WTC11 (cell line): Measurements from ENCODE around the gene FLYWCH2. TPM values are rescaled to one million over a fixed set of nuclear protein-coding genes. Genes with fewer than 3 reads are reported as not detected.

Experiments
- ATAC-seq: fragments of 200-7000 bp; cut with Tn5 transposase; 2 replicates; pipeline ENCODE4 v1.10.0; 2021; ENCODE audit warnings: mild to moderate bottlenecking, moderate library complexity
- CTCF ChIA-PET: fragments of 300-600 bp; sonication (Branson Sonifier 250); formaldehyde crosslinking; loops from one replicate; lab custom pipeline; 2021; ENCODE audit warnings: antibody characterized with exemption; lab: Charles Lee
- POLR2A ChIA-PET: fragments of 350-600 bp; sonication (Branson Sonifier 250); formaldehyde crosslinking; loops from one replicate; lab custom pipeline; 2021; ENCODE audit warnings: antibody characterized with exemption; lab: Charles Lee
- DNase-seq: peaks from one replicate; pipeline ENCODE4 v3.0.0; 2021; ENCODE audit warnings: low spot score
- H3K27ac Mint-ChIP-seq: 2 replicates; pipeline ENCODE4 v1.8.0; 2021; ENCODE audit warnings: mixed read lengths
- H3K27me3 Mint-ChIP-seq: 2 replicates; pipeline ENCODE4 v1.8.0; 2021; ENCODE audit warnings: low read depth, mild to moderate bottlenecking, moderate library complexity, mixed read lengths
- H3K36me3 Mint-ChIP-seq: 2 replicates; pipeline ENCODE4 v1.8.0; 2021; ENCODE audit warnings: mixed read lengths
- H3K4me1 Mint-ChIP-seq: 2 replicates; pipeline ENCODE4 v1.8.0; 2022; ENCODE audit warnings: mixed read lengths
- H3K4me3 Mint-ChIP-seq: 2 replicates; pipeline ENCODE4 v1.8.0; 2021; ENCODE audit warnings: mild to moderate bottlenecking, moderate library complexity, mixed read lengths
- H3K9me3 Mint-ChIP-seq: 2 replicates; pipeline ENCODE4 v1.8.0; 2021; ENCODE audit warnings: mixed read lengths
- ETV6 ChIP-seq: sonication (generic); formaldehyde crosslinking; IDR thresholded peaks from 2 replicates; pipeline ENCODE4 v1.8.1; 2022; ENCODE audit warnings: mild to moderate bottlenecking, missing genetic modification reagents
- GTF2I ChIP-seq: fragments of 250-450 bp; sonication (Bioruptor Pico); conservative IDR thresholded peaks from 2 replicates; pipeline ENCODE4 v1.4.0; 2021; ENCODE audit warnings: mild to moderate bottlenecking
- HMGA2 ChIP-seq: fragments of 250-450 bp; sonication (Bioruptor Pico); IDR thresholded peaks from 2 replicates; pipeline ENCODE4 v1.4.0; 2021; ENCODE audit warnings: mild to moderate bottlenecking, moderate library complexity
- IRF2 ChIP-seq: sonication (generic); formaldehyde crosslinking; IDR thresholded peaks from 2 replicates; pipeline ENCODE4 v1.8.0; 2022; ENCODE audit warnings: low read depth, missing genetic modification reagents, borderline replicate concordance
- JAZF1 ChIP-seq: fragments of 250-450 bp; sonication (Bioruptor Pico); IDR thresholded peaks from 2 replicates; pipeline ENCODE4 v1.9.0; 2021; ENCODE audit warnings: moderate library complexity, mild to moderate bottlenecking, inconsistent platforms
- NFE2L1 ChIP-seq: sonication (generic); formaldehyde crosslinking; IDR thresholded peaks from 2 replicates; pipeline ENCODE4 v1.8.1; 2023; ENCODE audit warnings: missing genetic modification reagents
- PRRX2 ChIP-seq: fragments of 250-450 bp; sonication (Bioruptor Pico); IDR thresholded peaks from 2 replicates; pipeline ENCODE4 v1.8.0; 2021; ENCODE audit warnings: mild to moderate bottlenecking
- RELA ChIP-seq: sonication (generic); formaldehyde crosslinking; IDR thresholded peaks from 2 replicates; pipeline ENCODE4 v1.8.1; 2022; ENCODE audit warnings: missing genetic modification reagents, mild to moderate bottlenecking, borderline replicate concordance
- RORB ChIP-seq: fragments of 250-450 bp; sonication (Bioruptor Pico); IDR thresholded peaks from 2 replicates; pipeline ENCODE4 v1.9.0; 2021; ENCODE audit warnings: mild to moderate bottlenecking
- SMAD4 ChIP-seq: sonication (generic); formaldehyde crosslinking; IDR thresholded peaks from 2 replicates; pipeline ENCODE4 v1.8.0; 2022; ENCODE audit warnings: mild to moderate bottlenecking, missing genetic modification reagents
- TEAD1 ChIP-seq: sonication (generic); formaldehyde crosslinking; IDR thresholded peaks from 2 replicates; pipeline ENCODE4 v1.8.0; 2022; ENCODE audit warnings: mild to moderate bottlenecking, missing genetic modification reagents
- TEAD4 ChIP-seq: sonication (generic); formaldehyde crosslinking; IDR thresholded peaks from 2 replicates; pipeline ENCODE4 v1.8.0; 2022; ENCODE audit warnings: mild to moderate bottlenecking, missing genetic modification reagents
- ZNF121 ChIP-seq: sonication (generic); formaldehyde crosslinking; IDR thresholded peaks from 2 replicates; pipeline ENCODE4 v1.8.0; 2023; ENCODE audit warnings: missing genetic modification reagents
- ZNF219 ChIP-seq: sonication (generic); formaldehyde crosslinking; IDR thresholded peaks from 2 replicates; pipeline ENCODE4 v1.8.0; 2023; ENCODE audit warnings: missing genetic modification reagents, mild to moderate bottlenecking, borderline replicate concordance
- ZNF263 ChIP-seq: sonication (generic); formaldehyde crosslinking; IDR thresholded peaks from 2 replicates; pipeline ENCODE4 v1.8.1; 2022; ENCODE audit warnings: low read depth, mild to moderate bottlenecking, moderate library complexity, missing genetic modification reagents
- ZNF423 ChIP-seq: fragments of 250-450 bp; sonication (Bioruptor Pico); IDR thresholded peaks from 2 replicates; pipeline ENCODE4 v2.1.2; 2022; ENCODE audit warnings: mild to moderate bottlenecking, moderate library complexity
- total RNA-seq: library from RNA; stranded (reverse); gene quantifications from 3 replicates; pipeline ENCODE4 v1.2.3, GENCODE V29; 2021
- TF ChIP-seq, protein P1 (sequence below): sonication (generic); formaldehyde crosslinking; IDR thresholded peaks from 2 replicates; pipeline ENCODE4 v1.8.0; 2023; ENCODE audit warnings: missing genetic modification reagents, mild to moderate bottlenecking, borderline replicate concordance
- TF ChIP-seq, protein P2 (sequence below): fragments of 250-450 bp; sonication (Bioruptor Pico); IDR thresholded peaks from 2 replicates; pipeline ENCODE4 v1.9.0; 2021; ENCODE audit warnings: moderate library complexity, mild to moderate bottlenecking, inconsistent platforms, borderline replicate concordance
- TF ChIP-seq, protein P3 (sequence below): fragments of 250-450 bp; sonication (Bioruptor Pico); IDR thresholded peaks from 2 replicates; pipeline ENCODE4 v1.9.0; 2021; ENCODE audit warnings: mild to moderate bottlenecking, borderline replicate concordance
- TF ChIP-seq, protein P4 (sequence below): fragments of 250-450 bp; sonication (Bioruptor Pico); IDR thresholded peaks from 2 replicates; pipeline ENCODE4 v1.9.0; 2021; ENCODE audit warnings: mild to moderate bottlenecking
- TF ChIP-seq, protein P5 (sequence below): sonication (generic); formaldehyde crosslinking; IDR thresholded peaks from 2 replicates; pipeline ENCODE4 v1.8.1; 2023; ENCODE audit warnings: mild to moderate bottlenecking, missing genetic modification reagents
- TF ChIP-seq, protein P6 (sequence below): fragments of 200-600 bp; IDR thresholded peaks from 2 replicates; pipeline ENCODE4 v1.8.0; 2022; ENCODE audit warnings: antibody characterized with exemption
- TF ChIP-seq, protein P7 (sequence below): sonication (generic); formaldehyde crosslinking; IDR thresholded peaks from 2 replicates; pipeline ENCODE4 v1.8.0; 2022; ENCODE audit warnings: mild to moderate bottlenecking, missing genetic modification reagents

FLYWCH2 gene
- total RNA-seq, 1 experiment from 2014 or later: 20.7 TPM

DNA sequence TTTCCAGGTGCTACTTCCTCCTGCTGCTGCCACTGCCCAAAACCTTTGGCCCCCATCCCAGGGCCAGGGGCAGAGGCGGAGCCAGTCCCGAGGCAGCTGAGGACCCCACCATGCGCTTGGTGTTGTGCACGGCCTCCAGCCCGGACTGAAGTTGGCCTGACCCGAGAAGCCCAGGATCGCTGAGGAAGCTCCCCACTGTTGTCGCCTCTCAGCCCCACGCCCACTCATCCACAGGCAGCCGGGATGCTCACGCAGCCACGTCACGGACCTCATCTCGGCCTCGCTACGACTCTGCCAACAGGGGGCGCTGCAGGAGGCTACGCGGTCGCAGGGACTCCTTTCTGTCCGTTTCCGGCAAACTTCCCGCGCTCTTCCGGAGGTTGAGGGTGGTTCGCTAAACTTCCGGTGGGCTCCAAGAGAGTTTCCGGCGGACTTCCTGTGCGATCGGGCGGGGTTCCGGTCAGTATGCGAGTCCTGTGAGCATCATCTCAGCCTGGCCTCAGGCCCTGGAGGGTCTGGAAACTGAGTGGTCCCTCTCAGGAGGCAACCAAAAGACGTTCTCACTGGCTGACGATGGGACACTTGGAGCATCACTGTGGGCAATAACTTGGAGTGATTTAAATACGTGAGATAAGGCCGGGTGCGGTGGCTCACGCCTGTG is 40.5 kb upstream of the FLYWCH2 start (continued):
- TF ChIP-seq ZNF263 (CRISPR knock-in tag): no peak
- peak; percentile 60; the same call in 1 of the 2 replicates for TF ChIP-seq ETV6 (CRISPR knock-in tag)
- no peak for TF ChIP-seq RELA (CRISPR knock-in tag)
- TF ChIP-seq, protein P1, sequence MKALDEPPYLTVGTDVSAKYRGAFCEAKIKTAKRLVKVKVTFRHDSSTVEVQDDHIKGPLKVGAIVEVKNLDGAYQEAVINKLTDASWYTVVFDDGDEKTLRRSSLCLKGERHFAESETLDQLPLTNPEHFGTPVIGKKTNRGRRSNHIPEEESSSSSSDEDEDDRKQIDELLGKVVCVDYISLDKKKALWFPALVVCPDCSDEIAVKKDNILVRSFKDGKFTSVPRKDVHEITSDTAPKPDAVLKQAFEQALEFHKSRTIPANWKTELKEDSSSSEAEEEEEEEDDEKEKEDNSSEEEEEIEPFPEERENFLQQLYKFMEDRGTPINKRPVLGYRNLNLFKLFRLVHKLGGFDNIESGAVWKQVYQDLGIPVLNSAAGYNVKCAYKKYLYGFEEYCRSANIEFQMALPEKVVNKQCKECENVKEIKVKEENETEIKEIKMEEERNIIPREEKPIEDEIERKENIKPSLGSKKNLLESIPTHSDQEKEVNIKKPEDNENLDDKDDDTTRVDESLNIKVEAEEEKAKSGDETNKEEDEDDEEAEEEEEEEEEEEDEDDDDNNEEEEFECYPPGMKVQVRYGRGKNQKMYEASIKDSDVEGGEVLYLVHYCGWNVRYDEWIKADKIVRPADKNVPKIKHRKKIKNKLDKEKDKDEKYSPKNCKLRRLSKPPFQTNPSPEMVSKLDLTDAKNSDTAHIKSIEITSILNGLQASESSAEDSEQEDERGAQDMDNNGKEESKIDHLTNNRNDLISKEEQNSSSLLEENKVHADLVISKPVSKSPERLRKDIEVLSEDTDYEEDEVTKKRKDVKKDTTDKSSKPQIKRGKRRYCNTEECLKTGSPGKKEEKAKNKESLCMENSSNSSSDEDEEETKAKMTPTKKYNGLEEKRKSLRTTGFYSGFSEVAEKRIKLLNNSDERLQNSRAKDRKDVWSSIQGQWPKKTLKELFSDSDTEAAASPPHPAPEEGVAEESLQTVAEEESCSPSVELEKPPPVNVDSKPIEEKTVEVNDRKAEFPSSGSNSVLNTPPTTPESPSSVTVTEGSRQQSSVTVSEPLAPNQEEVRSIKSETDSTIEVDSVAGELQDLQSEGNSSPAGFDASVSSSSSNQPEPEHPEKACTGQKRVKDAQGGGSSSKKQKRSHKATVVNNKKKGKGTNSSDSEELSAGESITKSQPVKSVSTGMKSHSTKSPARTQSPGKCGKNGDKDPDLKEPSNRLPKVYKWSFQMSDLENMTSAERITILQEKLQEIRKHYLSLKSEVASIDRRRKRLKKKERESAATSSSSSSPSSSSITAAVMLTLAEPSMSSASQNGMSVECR: 0 out of 2 replicates have a peak, but pooled peaks have one; percentile 9
- TF ChIP-seq ZNF423: no peak
- no peak for TF ChIP-seq GTF2I (CRISPR knock-in tag)
- TF ChIP-seq RORB: no peak
- 0 out of 2 replicates have a peak, but pooled peaks have one; percentile 30 for TF ChIP-seq NFE2L1 (CRISPR knock-in tag)

DNA sequence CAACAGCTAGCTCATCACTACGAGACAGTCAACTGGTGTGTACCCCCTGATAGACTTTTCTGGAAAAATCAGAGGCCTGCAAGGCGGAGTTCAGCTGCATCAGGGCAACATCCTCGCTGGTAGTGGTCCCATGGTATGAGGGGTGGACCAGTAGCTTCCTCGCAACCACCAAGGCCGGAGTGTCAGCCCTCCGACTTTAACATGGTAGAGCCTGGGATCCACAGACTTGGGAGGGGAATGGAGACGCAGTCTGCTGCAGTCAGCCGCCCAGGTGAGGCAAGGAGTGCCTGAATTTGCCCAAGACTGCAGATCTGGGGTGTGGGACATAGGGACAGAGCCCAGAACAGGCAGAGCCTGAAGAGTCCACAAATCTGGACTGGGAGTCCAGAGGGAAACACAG is 39.5 kb upstream of the FLYWCH2 start:
- no peak overlapping the region for H3K4me3 Mint-ChIP-seq
- H3K27me3 Mint-ChIP-seq: peaks cover 28% of the 10 kb centered on the region
- no peak overlapping the region for H3K27ac Mint-ChIP-seq
- H3K4me1 Mint-ChIP-seq: peaks cover 6% of the 10 kb centered on the region
- DNase-seq (no peak), ATAC-seq (no peak)
- CTCF ChIA-PET: interaction anchor here (1.1 to 2.2 kb wide), 2 partner anchors 11 to 13 kb away, joined by 5 to 8 read pairs; no protein-coding TSS in a partner anchor
- peaks cover 26% of the 10 kb centered on the region for H3K9me3 Mint-ChIP-seq
- no peaks in the 10 kb centered on the region for H3K36me3 Mint-ChIP-seq
- POLR2A ChIA-PET: no interaction called here
- TF ChIP-seq HMGA2 (CRISPR knock-in tag) (no peak), PRRX2 (CRISPR knock-in tag) (no peak), JAZF1 (CRISPR knock-in tag) (no peak), IRF2 (no peak), ZNF219 (CRISPR knock-in tag) (no peak), TEAD1 (CRISPR knock-in tag) (no peak), SMAD4 (CRISPR knock-in tag) (no peak), ZNF121 (no peak), TEAD4 (CRISPR knock-in tag) (no peak), NFE2L1 (CRISPR knock-in tag) (no peak), ZNF263 (CRISPR knock-in tag) (no peak)
- TF ChIP-seq, protein P2, sequence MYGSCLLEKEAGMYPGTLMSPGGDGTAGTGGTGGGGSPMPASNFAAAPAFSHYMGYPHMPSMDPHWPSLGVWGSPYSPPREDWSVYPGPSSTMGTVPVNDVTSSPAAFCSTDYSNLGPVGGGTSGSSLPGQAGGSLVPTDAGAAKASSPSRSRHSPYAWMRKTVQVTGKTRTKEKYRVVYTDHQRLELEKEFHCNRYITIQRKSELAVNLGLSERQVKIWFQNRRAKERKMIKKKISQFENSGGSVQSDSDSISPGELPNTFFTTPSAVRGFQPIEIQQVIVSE (CRISPR knock-in tag): no peak
- TF ChIP-seq, protein P3, sequence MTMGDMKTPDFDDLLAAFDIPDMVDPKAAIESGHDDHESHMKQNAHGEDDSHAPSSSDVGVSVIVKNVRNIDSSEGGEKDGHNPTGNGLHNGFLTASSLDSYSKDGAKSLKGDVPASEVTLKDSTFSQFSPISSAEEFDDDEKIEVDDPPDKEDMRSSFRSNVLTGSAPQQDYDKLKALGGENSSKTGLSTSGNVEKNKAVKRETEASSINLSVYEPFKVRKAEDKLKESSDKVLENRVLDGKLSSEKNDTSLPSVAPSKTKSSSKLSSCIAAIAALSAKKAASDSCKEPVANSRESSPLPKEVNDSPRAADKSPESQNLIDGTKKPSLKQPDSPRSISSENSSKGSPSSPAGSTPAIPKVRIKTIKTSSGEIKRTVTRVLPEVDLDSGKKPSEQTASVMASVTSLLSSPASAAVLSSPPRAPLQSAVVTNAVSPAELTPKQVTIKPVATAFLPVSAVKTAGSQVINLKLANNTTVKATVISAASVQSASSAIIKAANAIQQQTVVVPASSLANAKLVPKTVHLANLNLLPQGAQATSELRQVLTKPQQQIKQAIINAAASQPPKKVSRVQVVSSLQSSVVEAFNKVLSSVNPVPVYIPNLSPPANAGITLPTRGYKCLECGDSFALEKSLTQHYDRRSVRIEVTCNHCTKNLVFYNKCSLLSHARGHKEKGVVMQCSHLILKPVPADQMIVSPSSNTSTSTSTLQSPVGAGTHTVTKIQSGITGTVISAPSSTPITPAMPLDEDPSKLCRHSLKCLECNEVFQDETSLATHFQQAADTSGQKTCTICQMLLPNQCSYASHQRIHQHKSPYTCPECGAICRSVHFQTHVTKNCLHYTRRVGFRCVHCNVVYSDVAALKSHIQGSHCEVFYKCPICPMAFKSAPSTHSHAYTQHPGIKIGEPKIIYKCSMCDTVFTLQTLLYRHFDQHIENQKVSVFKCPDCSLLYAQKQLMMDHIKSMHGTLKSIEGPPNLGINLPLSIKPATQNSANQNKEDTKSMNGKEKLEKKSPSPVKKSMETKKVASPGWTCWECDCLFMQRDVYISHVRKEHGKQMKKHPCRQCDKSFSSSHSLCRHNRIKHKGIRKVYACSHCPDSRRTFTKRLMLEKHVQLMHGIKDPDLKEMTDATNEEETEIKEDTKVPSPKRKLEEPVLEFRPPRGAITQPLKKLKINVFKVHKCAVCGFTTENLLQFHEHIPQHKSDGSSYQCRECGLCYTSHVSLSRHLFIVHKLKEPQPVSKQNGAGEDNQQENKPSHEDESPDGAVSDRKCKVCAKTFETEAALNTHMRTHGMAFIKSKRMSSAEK (CRISPR knock-in tag): no peak
- TF ChIP-seq, protein P4, sequence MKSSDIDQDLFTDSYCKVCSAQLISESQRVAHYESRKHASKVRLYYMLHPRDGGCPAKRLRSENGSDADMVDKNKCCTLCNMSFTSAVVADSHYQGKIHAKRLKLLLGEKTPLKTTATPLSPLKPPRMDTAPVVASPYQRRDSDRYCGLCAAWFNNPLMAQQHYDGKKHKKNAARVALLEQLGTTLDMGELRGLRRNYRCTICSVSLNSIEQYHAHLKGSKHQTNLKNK (CRISPR knock-in tag): no peak
- TF ChIP-seq, protein P5, sequence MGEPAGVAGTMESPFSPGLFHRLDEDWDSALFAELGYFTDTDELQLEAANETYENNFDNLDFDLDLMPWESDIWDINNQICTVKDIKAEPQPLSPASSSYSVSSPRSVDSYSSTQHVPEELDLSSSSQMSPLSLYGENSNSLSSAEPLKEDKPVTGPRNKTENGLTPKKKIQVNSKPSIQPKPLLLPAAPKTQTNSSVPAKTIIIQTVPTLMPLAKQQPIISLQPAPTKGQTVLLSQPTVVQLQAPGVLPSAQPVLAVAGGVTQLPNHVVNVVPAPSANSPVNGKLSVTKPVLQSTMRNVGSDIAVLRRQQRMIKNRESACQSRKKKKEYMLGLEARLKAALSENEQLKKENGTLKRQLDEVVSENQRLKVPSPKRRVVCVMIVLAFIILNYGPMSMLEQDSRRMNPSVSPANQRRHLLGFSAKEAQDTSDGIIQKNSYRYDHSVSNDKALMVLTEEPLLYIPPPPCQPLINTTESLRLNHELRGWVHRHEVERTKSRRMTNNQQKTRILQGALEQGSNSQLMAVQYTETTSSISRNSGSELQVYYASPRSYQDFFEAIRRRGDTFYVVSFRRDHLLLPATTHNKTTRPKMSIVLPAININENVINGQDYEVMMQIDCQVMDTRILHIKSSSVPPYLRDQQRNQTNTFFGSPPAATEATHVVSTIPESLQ: no peak
- TF ChIP-seq, protein P6, sequence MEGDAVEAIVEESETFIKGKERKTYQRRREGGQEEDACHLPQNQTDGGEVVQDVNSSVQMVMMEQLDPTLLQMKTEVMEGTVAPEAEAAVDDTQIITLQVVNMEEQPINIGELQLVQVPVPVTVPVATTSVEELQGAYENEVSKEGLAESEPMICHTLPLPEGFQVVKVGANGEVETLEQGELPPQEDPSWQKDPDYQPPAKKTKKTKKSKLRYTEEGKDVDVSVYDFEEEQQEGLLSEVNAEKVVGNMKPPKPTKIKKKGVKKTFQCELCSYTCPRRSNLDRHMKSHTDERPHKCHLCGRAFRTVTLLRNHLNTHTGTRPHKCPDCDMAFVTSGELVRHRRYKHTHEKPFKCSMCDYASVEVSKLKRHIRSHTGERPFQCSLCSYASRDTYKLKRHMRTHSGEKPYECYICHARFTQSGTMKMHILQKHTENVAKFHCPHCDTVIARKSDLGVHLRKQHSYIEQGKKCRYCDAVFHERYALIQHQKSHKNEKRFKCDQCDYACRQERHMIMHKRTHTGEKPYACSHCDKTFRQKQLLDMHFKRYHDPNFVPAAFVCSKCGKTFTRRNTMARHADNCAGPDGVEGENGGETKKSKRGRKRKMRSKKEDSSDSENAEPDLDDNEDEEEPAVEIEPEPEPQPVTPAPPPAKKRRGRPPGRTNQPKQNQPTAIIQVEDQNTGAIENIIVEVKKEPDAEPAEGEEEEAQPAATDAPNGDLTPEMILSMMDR: no peak
- TF ChIP-seq, protein P7, sequence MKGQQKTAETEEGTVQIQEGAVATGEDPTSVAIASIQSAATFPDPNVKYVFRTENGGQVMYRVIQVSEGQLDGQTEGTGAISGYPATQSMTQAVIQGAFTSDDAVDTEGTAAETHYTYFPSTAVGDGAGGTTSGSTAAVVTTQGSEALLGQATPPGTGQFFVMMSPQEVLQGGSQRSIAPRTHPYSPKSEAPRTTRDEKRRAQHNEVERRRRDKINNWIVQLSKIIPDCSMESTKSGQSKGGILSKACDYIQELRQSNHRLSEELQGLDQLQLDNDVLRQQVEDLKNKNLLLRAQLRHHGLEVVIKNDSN (CRISPR knock-in tag): no peak
